ENCODE measurements around the gene NDE1. TPM values are rescaled to one million over a fixed set of nuclear protein-coding genes. Genes with fewer than 3 reads are reported as not detected.

The NDE1 gene
- total and polyA plus RNA-seq, 2 donors (not counting 1 experiment from before 2014, with no cell fraction given) = 23.8 to 24.0 TPM

DNA sequence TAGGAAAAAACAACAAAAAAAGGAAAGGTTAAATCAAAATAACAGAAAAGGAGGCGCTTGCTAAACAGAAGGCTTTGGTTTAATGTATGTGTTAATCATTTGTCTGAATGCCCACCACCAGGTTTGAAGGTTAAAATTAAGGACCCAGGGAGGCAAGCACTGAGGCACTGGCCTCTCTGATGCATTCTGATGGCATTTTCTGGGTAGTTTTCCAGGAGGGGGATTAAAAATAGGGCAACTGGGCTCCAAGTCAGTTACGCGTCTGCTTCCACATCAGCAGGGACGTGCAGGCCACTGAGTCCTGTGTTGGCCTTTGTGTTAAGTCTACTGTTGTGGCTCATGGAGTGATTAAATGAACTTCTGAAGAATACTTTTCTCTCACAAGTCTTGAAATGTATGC, 34.0 kb upstream of the NDE1 start:
- Histone ChIP-seq H3K4me1 (ENCODE audit: control insufficient read depth, extremely low read depth, insufficient read depth, low read length) (peaks cover 3% of the 10 kb centered on the region), H3K4me3 (replicated peaks in 1 of 4; ENCODE audit: control extremely low read depth in 1 of 4, insufficient read depth in 1 of 4, low read depth in 3 of 4, low read length in 4 of 4) (no peak overlapping the region), H3K27me3 (ENCODE audit: control insufficient read depth, insufficient read depth, low read length) (no peaks in the 10 kb centered on the region), H3K79me2 (ENCODE audit: control insufficient read depth, insufficient read depth, low read length) (no peaks in the 10 kb centered on the region), H3K4me2 (ENCODE audit: extremely low read depth, insufficient read depth, low read length) (no peak overlapping the region), H3K36me3 (ENCODE audit: control insufficient read depth, insufficient read depth, low read length) (peaks cover 3% of the 10 kb centered on the region), H3K27ac (ENCODE audit: insufficient read depth, low read length) (no peak overlapping the region), H3K9me3 (ENCODE audit: control insufficient read depth, insufficient read depth, low read depth, low read length) (no peaks in the 10 kb centered on the region), H3K9ac (ENCODE audit: insufficient read depth, low read length) (no peak overlapping the region), H2AFZ (ENCODE audit: low read length) (no peak overlapping the region), H4K20me1 (ENCODE audit: control insufficient read depth, extremely low read depth, insufficient read depth, low read length) (no peaks in the 10 kb centered on the region)
- no peak for DNase-seq (ENCODE audit: low read depth in 2 of 2)
- TF ChIP-seq EZH2 (IDR thresholded peaks at IDR 0.05; ENCODE audit: low read length, missing control alignments) (no peak), CTCF (conservative IDR thresholded peaks at IDR 0.05 in 1 of 2, IDR thresholded peaks at IDR 0.05 in 1 of 2; ENCODE audit: low read depth in 1 of 2, low read length in 2 of 2) (no peak)

DNA sequence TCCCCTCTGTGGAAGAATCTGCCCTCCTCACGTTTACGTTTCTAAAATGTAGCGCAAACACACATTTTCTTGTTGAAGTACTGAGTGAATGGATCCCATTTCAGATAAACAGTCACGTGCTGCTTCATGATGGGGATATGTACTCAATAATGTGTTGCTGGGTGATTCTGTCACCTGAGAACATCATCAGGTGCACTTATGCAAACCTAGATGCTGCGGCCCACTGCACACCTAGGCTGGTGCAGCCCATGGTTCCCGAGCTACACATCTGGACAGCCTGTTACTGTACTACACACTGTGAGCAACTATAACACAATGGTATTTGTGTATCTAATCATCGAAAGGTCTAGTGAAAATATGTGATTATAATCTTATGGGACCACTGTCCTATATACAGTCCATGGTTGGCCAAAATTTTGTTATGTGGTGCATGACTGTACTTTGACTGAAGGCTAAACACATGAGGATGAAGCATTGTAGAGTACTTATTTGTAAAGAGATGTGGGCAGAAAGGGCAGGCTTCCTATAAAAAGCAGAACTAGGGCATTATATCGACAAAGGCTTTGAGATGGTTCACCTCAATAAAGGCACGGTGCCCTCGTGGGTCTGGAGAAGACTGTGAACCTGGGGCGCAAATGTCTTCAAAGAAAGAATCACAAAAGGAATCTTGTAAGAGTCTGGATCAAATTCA, 33.4 kb upstream of the NDE1 start:
- TF ChIP-seq CTCF (conservative IDR thresholded peaks at IDR 0.05 in 1 of 2, IDR thresholded peaks at IDR 0.05 in 1 of 2; ENCODE audit: low read depth in 1 of 2, low read length in 2 of 2) (no peak), EZH2 (IDR thresholded peaks at IDR 0.05; ENCODE audit: low read length, missing control alignments) (no peak)
- no peaks in the 10 kb centered on the region for H3K9me3 ChIP-seq (ENCODE audit: control insufficient read depth, insufficient read depth, low read depth, low read length)
- H3K27me3 ChIP-seq (ENCODE audit: control insufficient read depth, insufficient read depth, low read length) = no peaks in the 10 kb centered on the region
- no peak overlapping the region for H3K27ac ChIP-seq (ENCODE audit: insufficient read depth, low read length)
- no peaks in the 10 kb centered on the region for H3K79me2 ChIP-seq (ENCODE audit: control insufficient read depth, insufficient read depth, low read length)
- peaks cover 3% of the 10 kb centered on the region for H3K36me3 ChIP-seq (ENCODE audit: control insufficient read depth, insufficient read depth, low read length)
- H2AFZ ChIP-seq (ENCODE audit: low read length) = no peak overlapping the region
- no peak overlapping the region for H3K4me3 ChIP-seq (replicated peaks in 1 of 4; ENCODE audit: control extremely low read depth in 1 of 4, insufficient read depth in 1 of 4, low read depth in 3 of 4, low read length in 4 of 4)
- no peak for DNase-seq (ENCODE audit: low read depth in 2 of 2)
- H3K4me1 ChIP-seq (ENCODE audit: control insufficient read depth, extremely low read depth, insufficient read depth, low read length) = peaks cover 3% of the 10 kb centered on the region
- no peak overlapping the region for H3K9ac ChIP-seq (ENCODE audit: insufficient read depth, low read length)
- no peaks in the 10 kb centered on the region for H4K20me1 ChIP-seq (ENCODE audit: control insufficient read depth, extremely low read depth, insufficient read depth, low read length)
- H3K4me2 ChIP-seq (ENCODE audit: extremely low read depth, insufficient read depth, low read length) = no peak overlapping the region

GRCh38 chr16:15617901-15618300, 32.1 kb upstream of the NDE1 start:
- H3K27me3 ChIP-seq (ENCODE audit: control insufficient read depth, insufficient read depth, low read length) = no peaks in the 10 kb centered on the region
- peaks cover 3% of the 10 kb centered on the region for H3K4me1 ChIP-seq (ENCODE audit: control insufficient read depth, extremely low read depth, insufficient read depth, low read length)
- no peaks in the 10 kb centered on the region for H3K9me3 ChIP-seq (ENCODE audit: control insufficient read depth, insufficient read depth, low read depth, low read length)
- no peaks in the 10 kb centered on the region for H4K20me1 ChIP-seq (ENCODE audit: control insufficient read depth, extremely low read depth, insufficient read depth, low read length)
- peaks cover 6% of the 10 kb centered on the region for H3K36me3 ChIP-seq (ENCODE audit: control insufficient read depth, insufficient read depth, low read length)
- no peak for TF ChIP-seq CTCF (conservative IDR thresholded peaks at IDR 0.05 in 1 of 2, IDR thresholded peaks at IDR 0.05 in 1 of 2; ENCODE audit: low read depth in 1 of 2, low read length in 2 of 2)
- no peak for TF ChIP-seq EZH2 (IDR thresholded peaks at IDR 0.05; ENCODE audit: low read length, missing control alignments)
- H3K27ac ChIP-seq (ENCODE audit: insufficient read depth, low read length) = no peak overlapping the region
- H3K9ac ChIP-seq (ENCODE audit: insufficient read depth, low read length) = no peak overlapping the region
- H3K79me2 ChIP-seq (ENCODE audit: control insufficient read depth, insufficient read depth, low read length) = no peaks in the 10 kb centered on the region
- H2AFZ ChIP-seq (ENCODE audit: low read length) = no peak overlapping the region
- DNase-seq (ENCODE audit: low read depth in 2 of 2) = no peak
- no peak overlapping the region for H3K4me2 ChIP-seq (ENCODE audit: extremely low read depth, insufficient read depth, low read length)
- H3K4me3 ChIP-seq (replicated peaks in 1 of 4; ENCODE audit: control extremely low read depth in 1 of 4, insufficient read depth in 1 of 4, low read depth in 3 of 4, low read length in 4 of 4) = no peak overlapping the region

All from fibroblast of lung (primary cell).